GM12878 (cell line): Measurements from ENCODE around the gene MYOM1. TPM values are rescaled to one million over a fixed set of nuclear protein-coding genes. Genes with fewer than 3 reads are reported as not detected.

ENCODE experiments used
- ATAC-seq: fragments of 200-7000 bp; cut with Tn5 transposase; 3 replicates; pipeline ENCODE4 v1.9.1; 2020; ENCODE audit warnings: mild to moderate bottlenecking, moderate library complexity
- BruUV-seq: library from RNA; stranded (reverse); fragments of 400-500 nt; replicated peaks from 2 replicates; lab custom pipeline; 2021; lab: Mats Ljungman, UMichigan
- CTCF ChIA-PET: fragments of 300-600 bp; sonication (Branson Sonifier 250); formaldehyde crosslinking; extraction: SDS; loops from one replicate; lab custom pipeline; 2021; ENCODE audit warnings: inconsistent platforms; lab: Yijun Ruan, JAX
- POLR2A ChIA-PET: fragments of 350-600 bp; formaldehyde crosslinking; extraction: SDS; loops from one replicate; lab custom pipeline; 2021; ENCODE audit warnings: inconsistent platforms; lab: Charles Lee
- RAD21 ChIA-PET: fragments of 300-600 bp; sonication (Branson Sonifier 250); formaldehyde crosslinking; loops from one replicate; lab custom pipeline; 2023; ENCODE audit warnings: antibody characterized with exemption; ENCODE audit not compliant: unreplicated experiment; lab: Charles Lee
- SMC1A ChIA-PET: fragments of 300-600 bp; sonication (Branson Sonifier 250); formaldehyde crosslinking; loops from one replicate; lab custom pipeline; 2023; ENCODE audit not compliant: unreplicated experiment, uncharacterized antibody; lab: Charles Lee
- DNase-seq: peaks from one replicate; pipeline ENCODE4 v3.0.0-alpha.2; 2011; ENCODE audit warnings: low read depth, low spot score
- FAIRE-seq: peaks from 3 replicates; lab custom pipeline; 2011; peaks lifted over from hg19 to GRCh38; lab: Jason Lieb, UNC
- H2AFZ ChIP-seq: 2 replicates; pipeline ENCODE4 v1.6.0; 2011; ENCODE audit warnings: low read depth, low read length, control low read depth; ENCODE audit not compliant: control insufficient read depth
- H3K27ac ChIP-seq: 2 replicates; pipeline ENCODE4 v1.5.1; 2011; ENCODE audit warnings: control low read depth; ENCODE audit not compliant: control insufficient read depth, insufficient read depth
- H3K27me3 ChIP-seq, 2 experiments: replicated peaks in 1 of 2; 2 replicates each; pipeline versions ENCODE4 v1.6.0 to v1.6.1; 2011; ENCODE audit warnings: low read length in 1 of 2; ENCODE audit not compliant: control insufficient read depth in 2 of 2, insufficient read depth in 2 of 2
- H3K36me3 ChIP-seq, 2 experiments: 2 replicates each; pipeline ENCODE4 v1.5.1; 2011; ENCODE audit warnings: low read length in 1 of 2; ENCODE audit not compliant: control insufficient read depth in 2 of 2, insufficient read depth in 2 of 2
- H3K4me1 ChIP-seq: 2 replicates; pipeline ENCODE4 v1.6.1; 2011; ENCODE audit warnings: mild to moderate bottlenecking, low read length, moderate library complexity, mixed read lengths; ENCODE audit not compliant: control insufficient read depth, insufficient read depth
- H3K4me2 ChIP-seq: 2 replicates; pipeline ENCODE4 v1.6.0; 2011; ENCODE audit warnings: control low read depth; ENCODE audit not compliant: control insufficient read depth, insufficient read depth
- H3K4me3 ChIP-seq: fragments of 200-600 bp; sonication (generic); 2 replicates; pipeline ENCODE4 v1.5.1; 2016
- H3K79me2 ChIP-seq: 2 replicates; pipeline ENCODE4 v1.6.0; 2011; ENCODE audit warnings: low read length; ENCODE audit not compliant: control insufficient read depth, insufficient read depth
- H3K9ac ChIP-seq: 2 replicates; pipeline ENCODE4 v1.8.0; 2011; ENCODE audit warnings: low read length, control low read depth, mixed read lengths; ENCODE audit not compliant: control insufficient read depth, insufficient read depth
- H3K9me3 ChIP-seq: replicated peaks from 3 replicates; pipeline ENCODE4 v1.5.1; 2011; ENCODE audit warnings: mild to moderate bottlenecking, low read length; ENCODE audit not compliant: control insufficient read depth, insufficient read depth
- H4K20me1 ChIP-seq: 2 replicates; pipeline ENCODE4 v1.6.0; 2011; ENCODE audit not compliant: control insufficient read depth, insufficient read depth
- CEBPB ChIP-seq, 2 experiments: fragments of 150-350 bp in 1 of 2; IDR thresholded peaks; 2 replicates each; pipeline ENCODE4 v1.6.1; 2012 to 2014; ENCODE audit warnings: low read depth in 2 of 2, low read length in 2 of 2, borderline replicate concordance in 1 of 2, inconsistent platforms in 1 of 2
- EZH2 ChIP-seq: IDR thresholded peaks from 2 replicates; pipeline ENCODE4 v1.6.1; 2012; ENCODE audit warnings: low read depth, mild to moderate bottlenecking, control low read depth, inconsistent platforms, low read length, borderline replicate concordance; ENCODE audit not compliant: control insufficient read depth
- POLR2AphosphoS5 ChIP-seq: IDR thresholded peaks from 2 replicates; pipeline ENCODE4 v1.6.1; 2011; ENCODE audit warnings: mild to moderate bottlenecking, low read length, inconsistent platforms
- POU2F2 ChIP-seq: IDR thresholded peaks from 3 replicates; pipeline ENCODE4 v1.6.1; 2011; ENCODE audit warnings: low read depth, mild to moderate bottlenecking, low read length, borderline replicate concordance
- SIN3A ChIP-seq: IDR thresholded peaks from 2 replicates; pipeline ENCODE4 v1.6.1; 2012; ENCODE audit warnings: low read depth, low read length, improper control_type of control experiment
- SRF ChIP-seq, 2 experiments: IDR thresholded peaks; 2 replicates each; pipeline ENCODE4 v1.6.1; 2011; ENCODE audit warnings: low read depth in 2 of 2, low read length in 2 of 2, mild to moderate bottlenecking in 1 of 2, moderate library complexity in 1 of 2
- TAF1 ChIP-seq: IDR thresholded peaks from 2 replicates; pipeline ENCODE4 v1.6.1; 2011; ENCODE audit warnings: mild to moderate bottlenecking, low read depth, low read length, borderline replicate concordance
- TCF12 ChIP-seq: IDR thresholded peaks from 2 replicates; pipeline ENCODE4 v1.6.1; 2011; ENCODE audit warnings: low read depth, mild to moderate bottlenecking, low read length
- ZNF207 ChIP-seq: fragments of 450-650 bp; IDR thresholded peaks from 2 replicates; pipeline ENCODE4 v1.6.1; 2014; ENCODE audit warnings: antibody characterized with exemption, mild to moderate bottlenecking, borderline replicate concordance
- WGBS: methylation state at CpG from one replicate; pipeline ENCODE4 v1.1.6; 2016; ENCODE audit warnings: low lambda C conversion rate; ENCODE audit not compliant: insufficient replicate concordance, insufficient coverage; ENCODE audit errors: missing lambda C conversion rate; 5-methylcytosine and 5-hydroxymethylcytosine counted together
- in situ Hi-C: fragments of 300-500 bp; cut with MboI; formaldehyde crosslinking; loops from 9 replicates; pipeline ENCODE4 v1.14.3; 2018; ENCODE audit warnings: mixed read lengths
- intact Hi-C: fragments of 100-400 bp; cut with micrococcal nuclease; formaldehyde crosslinking; loops from one replicate; pipeline ENCODE4 v1.14.2; 2022; ENCODE audit not compliant: unreplicated experiment
- polyA plus RNA-seq, 11 experiments: library from polyadenylated mRNA; depleted of rRNA in 4 of 11; unstranded in 6 of 11; stranded (reverse) in 5 of 11; fragments of >200 nt; fragmentation: Nextera tagmentation in 4 of 11; fragmentation: Illumina TruSeq in 1 of 11; extraction: Ambion mirVana in 4 of 11; extraction: Trizol in 1 of 11; gene quantifications; 1 replicate in 1 of 11; 2 replicates in 10 of 11; pipeline versions ENCODE4 v1.2.1 to v1.2.3, GENCODE V29; 2011 to 2016; ENCODE audit warnings: inconsistent platforms in 2 of 11, missing spikeins in 2 of 11, low read depth in 1 of 11
- total RNA-seq, 4 experiments: library from RNA; depleted of rRNA in 3 of 4; stranded (reverse); fragments of >200 nt in 3 of 4; fragmentation: Illumina TruSeq in 1 of 4; extraction: Trizol in 1 of 4; gene quantifications; 2 replicates each; pipeline versions ENCODE4 v1.2.1 to v1.2.3, GENCODE V29; 2013 to 2021
- TF ChIP-seq, protein P1 (sequence below): fragments of 450-650 bp; IDR thresholded peaks from 2 replicates; pipeline ENCODE4 v1.6.1; 2016; ENCODE audit warnings: mild to moderate bottlenecking
- TF ChIP-seq, protein P2 (sequence below): fragments of 450-650 bp; formaldehyde crosslinking; IDR thresholded peaks from 2 replicates; pipeline ENCODE4 v1.4.0; 2022; ENCODE audit warnings: mild to moderate bottlenecking, moderate library complexity

MYOM1 gene
- total and polyA plus RNA-seq, 10 of the 15 experiments (the other 5 are each of a cell fraction or from before 2014, with no cell fraction given), result 0.06 to 1.0 (median 0.57) TPM

DNA sequence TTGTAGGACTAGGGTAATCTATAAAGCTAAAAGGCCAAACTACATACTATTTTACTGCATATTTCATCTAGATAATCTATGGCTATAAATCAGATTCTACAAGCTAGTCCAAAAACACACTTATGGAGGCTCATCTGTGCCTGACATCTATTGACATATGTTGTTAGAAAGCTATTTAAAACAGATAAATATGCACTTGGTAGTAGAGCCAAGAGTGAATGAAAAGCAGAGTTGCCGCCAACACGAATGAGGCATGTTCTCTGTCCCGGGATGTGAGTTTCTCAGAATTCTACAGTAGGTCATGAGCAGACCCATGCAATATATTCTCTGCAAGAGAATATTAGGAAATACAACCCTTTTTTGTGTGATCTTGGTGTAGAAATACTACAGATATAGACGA lies 140.1 kb downstream of the MYOM1 start:
- SMC1A ChIA-PET, result interaction anchor here (0.8 kb wide), 1 partner anchor 20 kb away, joined by 3 read pairs; no protein-coding TSS in a partner anchor
- no peak overlapping the region for H3K9ac ChIP-seq
- intact Hi-C loops, result loop anchor here (5.0 kb wide), 1 partner anchor 72 kb away; no protein-coding TSS in a partner anchor
- TF ChIP-seq SIN3A (no peak), ZNF207 (no peak), TCF12 (no peak), POU2F2 (no peak), SRF (IDR thresholded peaks at IDR 0.05; ENCODE audit: low read depth in 2 of 2, low read length in 2 of 2) (no peak), CEBPB (IDR thresholded peaks at IDR 0.05; ENCODE audit: borderline replicate concordance in 1 of 2, low read depth in 2 of 2, low read length in 2 of 2) (no peak), TAF1 (no peak), POLR2AphosphoS5 (no peak), EZH2 (no peak)
- TF ChIP-seq, protein P1, sequence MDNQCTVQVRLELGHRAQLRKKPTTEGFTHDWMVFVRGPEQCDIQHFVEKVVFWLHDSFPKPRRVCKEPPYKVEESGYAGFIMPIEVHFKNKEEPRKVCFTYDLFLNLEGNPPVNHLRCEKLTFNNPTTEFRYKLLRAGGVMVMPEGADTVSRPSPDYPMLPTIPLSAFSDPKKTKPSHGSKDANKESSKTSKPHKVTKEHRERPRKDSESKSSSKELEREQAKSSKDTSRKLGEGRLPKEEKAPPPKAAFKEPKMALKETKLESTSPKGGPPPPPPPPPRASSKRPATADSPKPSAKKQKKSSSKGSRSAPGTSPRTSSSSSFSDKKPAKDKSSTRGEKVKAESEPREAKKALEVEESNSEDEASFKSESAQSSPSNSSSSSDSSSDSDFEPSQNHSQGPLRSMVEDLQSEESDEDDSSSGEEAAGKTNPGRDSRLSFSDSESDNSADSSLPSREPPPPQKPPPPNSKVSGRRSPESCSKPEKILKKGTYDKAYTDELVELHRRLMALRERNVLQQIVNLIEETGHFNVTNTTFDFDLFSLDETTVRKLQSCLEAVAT, result no peak
- TF ChIP-seq, protein P2, sequence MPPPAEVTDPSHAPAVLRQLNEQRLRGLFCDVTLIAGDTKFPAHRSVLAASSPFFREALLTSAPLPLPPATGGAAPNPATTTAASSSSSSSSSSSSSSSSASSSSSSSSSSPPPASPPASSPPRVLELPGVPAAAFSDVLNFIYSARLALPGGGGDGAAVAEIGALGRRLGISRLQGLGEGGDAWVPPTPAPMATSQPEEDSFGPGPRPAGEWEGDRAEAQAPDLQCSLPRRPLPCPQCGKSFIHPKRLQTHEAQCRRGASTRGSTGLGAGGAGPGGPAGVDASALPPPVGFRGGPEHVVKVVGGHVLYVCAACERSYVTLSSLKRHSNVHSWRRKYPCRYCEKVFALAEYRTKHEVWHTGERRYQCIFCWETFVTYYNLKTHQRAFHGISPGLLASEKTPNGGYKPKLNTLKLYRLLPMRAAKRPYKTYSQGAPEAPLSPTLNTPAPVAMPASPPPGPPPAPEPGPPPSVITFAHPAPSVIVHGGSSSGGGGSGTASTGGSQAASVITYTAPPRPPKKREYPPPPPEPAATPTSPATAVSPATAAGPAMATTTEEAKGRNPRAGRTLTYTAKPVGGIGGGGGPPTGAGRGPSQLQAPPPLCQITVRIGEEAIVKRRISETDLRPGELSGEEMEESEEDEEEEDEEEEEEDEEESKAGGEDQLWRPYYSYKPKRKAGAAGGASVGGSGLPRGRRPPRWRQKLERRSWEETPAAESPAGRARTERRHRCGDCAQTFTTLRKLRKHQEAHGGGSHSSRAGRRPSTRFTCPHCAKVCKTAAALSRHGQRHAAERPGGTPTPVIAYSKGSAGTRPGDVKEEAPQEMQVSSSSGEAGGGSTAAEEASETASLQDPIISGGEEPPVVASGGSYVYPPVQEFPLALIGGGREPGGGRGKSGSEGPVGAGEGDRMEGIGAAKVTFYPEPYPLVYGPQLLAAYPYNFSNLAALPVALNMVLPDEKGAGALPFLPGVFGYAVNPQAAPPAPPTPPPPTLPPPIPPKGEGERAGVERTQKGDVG (CRISPR knock-in tag), result no peak
- TF ChIP-seq, all 136 proteins: peak for 0
- H3K9me3 ChIP-seq, result no peaks in the 10 kb centered on the region
- BruUV-seq, result no TSS peak
- ChIA-PET POLR2A (interaction anchor here (0.5 kb wide), 1 partner anchor 10 kb away, joined by 3 read pairs; no protein-coding TSS in a partner anchor), RAD21 (no interaction called here), CTCF (interaction anchor here (2.4 kb wide), 1 partner anchor 17 kb away, joined by 10 read pairs; no protein-coding TSS in a partner anchor)
- H3K27me3 ChIP-seq, result no peaks in the 10 kb centered on the region
- no peak for ATAC-seq
- WGBS, result 66% methylated on average over 4 of the region's 4 CpGs
- FAIRE-seq, result no peak
- in situ Hi-C loops, result no loop called here
- H3K4me2 ChIP-seq, result no peak overlapping the region
- H3K27ac ChIP-seq, result no peak overlapping the region
- H3K4me1 ChIP-seq, result no peaks in the 10 kb centered on the region
- H3K36me3 ChIP-seq, result no peaks in the 10 kb centered on the region
- no peak for DNase-seq
- H3K79me2 ChIP-seq, result no peaks in the 10 kb centered on the region
- H2AFZ ChIP-seq, result no peak overlapping the region
- no peak overlapping the region for H3K4me3 ChIP-seq
- no peaks in the 10 kb centered on the region for H4K20me1 ChIP-seq
